ENCODE measurements around the gene A3GALT2.

Gene A3GALT2

DNA sequence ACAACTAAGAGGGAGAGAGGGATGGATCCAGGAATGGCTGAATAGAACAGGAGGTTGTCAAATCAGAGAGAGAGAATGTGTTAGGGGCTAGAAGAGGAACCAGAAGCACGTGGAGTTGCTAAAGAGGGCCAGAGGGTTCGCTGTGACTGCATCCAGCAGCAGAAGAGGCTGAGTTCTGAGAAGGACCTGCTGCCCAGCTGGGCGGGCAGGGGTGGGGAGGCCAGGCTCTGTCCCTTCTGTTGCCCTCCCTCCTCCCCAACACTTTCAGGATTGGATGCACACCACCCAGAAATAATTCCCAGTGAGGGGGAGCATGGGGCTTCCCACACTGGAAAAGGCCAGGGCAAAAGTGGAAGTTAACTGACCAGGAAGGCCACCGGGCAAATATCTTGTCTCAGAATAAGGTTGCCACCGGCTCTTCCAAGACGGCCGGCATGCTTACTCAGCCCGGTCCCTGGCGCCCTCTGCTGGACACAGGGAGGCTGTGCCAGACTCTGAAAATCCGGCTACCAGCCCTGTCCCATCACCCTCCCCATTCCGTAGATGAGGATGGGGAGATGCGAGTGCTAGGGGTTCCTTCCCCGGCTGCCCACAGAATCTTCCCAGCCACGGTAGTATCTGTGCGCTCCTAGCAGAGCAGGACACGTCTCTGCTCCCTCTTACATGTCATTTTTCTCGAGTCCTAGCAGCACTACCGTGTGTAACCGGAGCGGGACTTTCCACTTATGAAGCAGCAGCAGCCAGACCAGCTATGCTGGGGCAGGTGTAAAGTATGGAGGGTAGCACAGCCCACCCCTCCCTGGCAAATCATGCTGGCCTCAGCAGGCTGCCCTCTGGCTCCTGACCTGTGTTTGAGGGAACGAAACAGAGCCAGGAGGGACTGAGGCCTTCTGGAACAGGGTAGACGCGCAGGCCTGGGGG is 46.8 kb upstream of the A3GALT2 start:
- peaks cover 11% of the 10 kb centered on the region for H3K4me1 ChIP-seq (ENCODE audit: control insufficient read depth, insufficient read depth, low read length)
- peaks cover 0 to 39% of the 10 kb centered on the region in 2 experiments; a peak in 1 of 3 replicates for H3K36me3 ChIP-seq (ENCODE audit: control insufficient read depth in 2 of 2, insufficient read depth in 1 of 2, low read length in 2 of 2)
- H3K4me3 ChIP-seq (ENCODE audit: low read depth, low read length) = no peak overlapping the region
- H3K9me3 ChIP-seq (ENCODE audit: control insufficient read depth, insufficient read depth, low read depth, low read length) = no peaks in the 10 kb centered on the region
- no peak overlapping the region for H3K27ac ChIP-seq (ENCODE audit: extremely low read depth, low read depth, low read length)
- POLR2A ChIA-PET = interaction anchor here (1.4 kb wide), 1 partner anchor 18 kb away, joined by 3 read pairs; no protein-coding TSS in a partner anchor
- TF ChIP-seq YY1 (tag by site-specific recombination; IDR thresholded peaks at IDR 0.05) = no peak
- no peak for TF ChIP-seq ZSCAN16 (tag by site-specific recombination; IDR thresholded peaks at IDR 0.05)
- no peak for TF ChIP-seq ZNF843 (tag by site-specific recombination; IDR thresholded peaks at IDR 0.05)
- TF ChIP-seq EGR2 (tag by site-specific recombination; IDR thresholded peaks at IDR 0.05; ENCODE audit: low read depth) = no peak
- TF ChIP-seq ZNF658 (tag by site-specific recombination; IDR thresholded peaks at IDR 0.05) = no peak
- no peak for TF ChIP-seq ZNF514 (tag by site-specific recombination; IDR thresholded peaks at IDR 0.05)
- TF ChIP-seq ZFP37 (tag by site-specific recombination; IDR thresholded peaks at IDR 0.05) = peak; percentile 25; the same call in 1 of the 2 replicates
- TF ChIP-seq ZNF132 (tag by site-specific recombination; IDR thresholded peaks at IDR 0.05; ENCODE audit: borderline replicate concordance) = no peak
- no peak for TF ChIP-seq MYNN (tag by site-specific recombination; IDR thresholded peaks at IDR 0.05; ENCODE audit: borderline replicate concordance)
- no peak for TF ChIP-seq ZNF133 (tag by site-specific recombination; IDR thresholded peaks at IDR 0.05)
- no peak for TF ChIP-seq ZNF37A (tag by site-specific recombination; IDR thresholded peaks at IDR 0.05)
- TF ChIP-seq TRIM28 (IDR thresholded peaks at IDR 0.05; ENCODE audit: borderline replicate concordance, low read length) = no peak
- no peak for TF ChIP-seq OSR2 (tag by site-specific recombination; IDR thresholded peaks at IDR 0.05)
- TF ChIP-seq BCL11A (tag by site-specific recombination; IDR thresholded peaks at IDR 0.05; ENCODE audit: low read depth) = no peak
- peak; percentile 93 for TF ChIP-seq ZNF654 (tag by site-specific recombination; IDR thresholded peaks at IDR 0.05; ENCODE audit: low read depth)
- TF ChIP-seq, protein P1, sequence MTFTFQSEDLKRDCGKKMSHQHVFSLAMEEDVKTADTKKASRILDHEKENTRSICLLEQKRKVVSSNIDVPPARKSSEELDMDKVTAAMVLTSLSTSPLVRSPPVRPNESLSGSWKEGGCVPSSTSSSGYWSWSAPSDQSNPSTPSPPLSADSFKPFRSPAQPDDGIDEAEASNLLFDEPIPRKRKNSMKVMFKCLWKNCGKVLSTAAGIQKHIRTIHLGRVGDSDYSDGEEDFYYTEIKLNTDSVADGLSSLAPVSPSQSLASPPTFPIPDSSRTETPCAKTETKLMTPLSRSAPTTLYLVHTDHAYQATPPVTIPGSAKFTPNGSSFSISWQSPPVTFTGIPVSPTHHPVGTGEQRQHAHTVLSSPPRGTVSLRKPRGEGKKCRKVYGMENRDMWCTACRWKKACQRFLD (tag by site-specific recombination; IDR thresholded peaks at IDR 0.05) = no peak
- TF ChIP-seq ZNF600 (tag by site-specific recombination; IDR thresholded peaks at IDR 0.05) = peak; percentile 47; the same call in 1 of the 2 replicates
- TF ChIP-seq ZNF341 (tag by site-specific recombination; IDR thresholded peaks at IDR 0.05; ENCODE audit: low read depth) = peak; percentile 90
- no peak for TF ChIP-seq MZF1 (tag by site-specific recombination; IDR thresholded peaks at IDR 0.05; ENCODE audit: borderline replicate concordance)
- TF ChIP-seq GLIS2 (tag by site-specific recombination; IDR thresholded peaks at IDR 0.05) = no peak
- TF ChIP-seq ZNF138 (tag by site-specific recombination; IDR thresholded peaks at IDR 0.05; ENCODE audit: borderline replicate concordance) = no peak
- TF ChIP-seq, protein P2, sequence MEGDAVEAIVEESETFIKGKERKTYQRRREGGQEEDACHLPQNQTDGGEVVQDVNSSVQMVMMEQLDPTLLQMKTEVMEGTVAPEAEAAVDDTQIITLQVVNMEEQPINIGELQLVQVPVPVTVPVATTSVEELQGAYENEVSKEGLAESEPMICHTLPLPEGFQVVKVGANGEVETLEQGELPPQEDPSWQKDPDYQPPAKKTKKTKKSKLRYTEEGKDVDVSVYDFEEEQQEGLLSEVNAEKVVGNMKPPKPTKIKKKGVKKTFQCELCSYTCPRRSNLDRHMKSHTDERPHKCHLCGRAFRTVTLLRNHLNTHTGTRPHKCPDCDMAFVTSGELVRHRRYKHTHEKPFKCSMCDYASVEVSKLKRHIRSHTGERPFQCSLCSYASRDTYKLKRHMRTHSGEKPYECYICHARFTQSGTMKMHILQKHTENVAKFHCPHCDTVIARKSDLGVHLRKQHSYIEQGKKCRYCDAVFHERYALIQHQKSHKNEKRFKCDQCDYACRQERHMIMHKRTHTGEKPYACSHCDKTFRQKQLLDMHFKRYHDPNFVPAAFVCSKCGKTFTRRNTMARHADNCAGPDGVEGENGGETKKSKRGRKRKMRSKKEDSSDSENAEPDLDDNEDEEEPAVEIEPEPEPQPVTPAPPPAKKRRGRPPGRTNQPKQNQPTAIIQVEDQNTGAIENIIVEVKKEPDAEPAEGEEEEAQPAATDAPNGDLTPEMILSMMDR (tag by site-specific recombination; IDR thresholded peaks at IDR 0.05) = peak; percentile 80
- TF ChIP-seq ZNF621 (tag by site-specific recombination; IDR thresholded peaks at IDR 0.05) = no peak
- no peak for TF ChIP-seq IKZF3 (tag by site-specific recombination; IDR thresholded peaks at IDR 0.05)
- no peak for TF ChIP-seq ZIC2 (tag by site-specific recombination; IDR thresholded peaks at IDR 0.05)
- no peak for TF ChIP-seq ZNF274 (IDR thresholded peaks at IDR 0.05; ENCODE audit: low read length)
- no peak for TF ChIP-seq ZNF274 (tag by site-specific recombination; IDR thresholded peaks at IDR 0.05; ENCODE audit: borderline replicate concordance)
- no peak for TF ChIP-seq KLF9 (tag by site-specific recombination; IDR thresholded peaks at IDR 0.05; ENCODE audit: low read depth)
- no peak for TF ChIP-seq ZNF558 (tag by site-specific recombination; IDR thresholded peaks at IDR 0.05)
- TF ChIP-seq, protein P3, sequence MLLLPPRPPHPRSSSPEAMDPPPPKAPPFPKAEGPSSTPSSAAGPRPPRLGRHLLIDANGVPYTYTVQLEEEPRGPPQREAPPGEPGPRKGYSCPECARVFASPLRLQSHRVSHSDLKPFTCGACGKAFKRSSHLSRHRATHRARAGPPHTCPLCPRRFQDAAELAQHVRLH (tag by site-specific recombination; IDR thresholded peaks at IDR 0.05) = no peak
- TF ChIP-seq, protein P4, sequence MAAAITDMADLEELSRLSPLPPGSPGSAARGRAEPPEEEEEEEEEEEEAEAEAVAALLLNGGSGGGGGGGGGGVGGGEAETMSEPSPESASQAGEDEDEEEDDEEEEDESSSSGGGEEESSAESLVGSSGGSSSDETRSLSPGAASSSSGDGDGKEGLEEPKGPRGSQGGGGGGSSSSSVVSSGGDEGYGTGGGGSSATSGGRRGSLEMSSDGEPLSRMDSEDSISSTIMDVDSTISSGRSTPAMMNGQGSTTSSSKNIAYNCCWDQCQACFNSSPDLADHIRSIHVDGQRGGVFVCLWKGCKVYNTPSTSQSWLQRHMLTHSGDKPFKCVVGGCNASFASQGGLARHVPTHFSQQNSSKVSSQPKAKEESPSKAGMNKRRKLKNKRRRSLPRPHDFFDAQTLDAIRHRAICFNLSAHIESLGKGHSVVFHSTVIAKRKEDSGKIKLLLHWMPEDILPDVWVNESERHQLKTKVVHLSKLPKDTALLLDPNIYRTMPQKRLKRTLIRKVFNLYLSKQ (tag by site-specific recombination; IDR thresholded peaks at IDR 0.05; ENCODE audit: borderline replicate concordance) = no peak
- TF ChIP-seq ZNF629 (tag by site-specific recombination; IDR thresholded peaks at IDR 0.05) = no peak
- TF ChIP-seq FEZF1 (tag by site-specific recombination; IDR thresholded peaks at IDR 0.05) = no peak
- no peak for TF ChIP-seq KLF16 (tag by site-specific recombination; IDR thresholded peaks at IDR 0.05)
- CTCF ChIA-PET = interaction anchor here (0.6 to 12.6 kb wide), 7 partner anchors 48 to 783 kb away, joined by 3 to 135 read pairs (median 3); partner anchors contain the start of gene A3GALT2
